PC-9 (cell line): Measurements from ENCODE around the gene APLNR.

ENCODE experiments used
- EZH2 ChIP-seq: fragments of 200-600 bp; sonication (generic); IDR thresholded peaks from 2 replicates; pipeline ENCODE4 v1.8.0; 2017; ENCODE audit warnings: antibody characterized with exemption, low read depth
- TF ChIP-seq, protein P1 (sequence below): fragments of 200-600 bp; sonication (generic); conservative IDR thresholded peaks from 2 replicates; pipeline ENCODE4 v1.6.1; 2017; ENCODE audit warnings: mixed run types, antibody characterized with exemption, mild to moderate bottlenecking, moderate library complexity

GRCh38 chr11:57207168-57207567 lies 29.9 kb downstream of the APLNR start:
- TF ChIP-seq EZH2: no peak
- TF ChIP-seq, protein P1, sequence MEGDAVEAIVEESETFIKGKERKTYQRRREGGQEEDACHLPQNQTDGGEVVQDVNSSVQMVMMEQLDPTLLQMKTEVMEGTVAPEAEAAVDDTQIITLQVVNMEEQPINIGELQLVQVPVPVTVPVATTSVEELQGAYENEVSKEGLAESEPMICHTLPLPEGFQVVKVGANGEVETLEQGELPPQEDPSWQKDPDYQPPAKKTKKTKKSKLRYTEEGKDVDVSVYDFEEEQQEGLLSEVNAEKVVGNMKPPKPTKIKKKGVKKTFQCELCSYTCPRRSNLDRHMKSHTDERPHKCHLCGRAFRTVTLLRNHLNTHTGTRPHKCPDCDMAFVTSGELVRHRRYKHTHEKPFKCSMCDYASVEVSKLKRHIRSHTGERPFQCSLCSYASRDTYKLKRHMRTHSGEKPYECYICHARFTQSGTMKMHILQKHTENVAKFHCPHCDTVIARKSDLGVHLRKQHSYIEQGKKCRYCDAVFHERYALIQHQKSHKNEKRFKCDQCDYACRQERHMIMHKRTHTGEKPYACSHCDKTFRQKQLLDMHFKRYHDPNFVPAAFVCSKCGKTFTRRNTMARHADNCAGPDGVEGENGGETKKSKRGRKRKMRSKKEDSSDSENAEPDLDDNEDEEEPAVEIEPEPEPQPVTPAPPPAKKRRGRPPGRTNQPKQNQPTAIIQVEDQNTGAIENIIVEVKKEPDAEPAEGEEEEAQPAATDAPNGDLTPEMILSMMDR: no peak
